GM20000 (cell line): Measurements from ENCODE around the gene ADAMTS19.

Experiments
- DNase-seq: peaks from one replicate; pipeline ENCODE4 v3.0.0; 2012; ENCODE audit warnings: low spot score
- TF ChIP-seq, protein P1 (sequence below): IDR thresholded peaks from 2 replicates; pipeline ENCODE4 v1.5.1; 2012; ENCODE audit warnings: mild to moderate bottlenecking, control low read depth; ENCODE audit errors: extremely low read depth, missing control alignments

The ADAMTS19 gene

GRCh38 chr5:129781594-129781993 lies 321.5 kb downstream of the ADAMTS19 start:
- no peak for DNase-seq
- TF ChIP-seq, protein P1, sequence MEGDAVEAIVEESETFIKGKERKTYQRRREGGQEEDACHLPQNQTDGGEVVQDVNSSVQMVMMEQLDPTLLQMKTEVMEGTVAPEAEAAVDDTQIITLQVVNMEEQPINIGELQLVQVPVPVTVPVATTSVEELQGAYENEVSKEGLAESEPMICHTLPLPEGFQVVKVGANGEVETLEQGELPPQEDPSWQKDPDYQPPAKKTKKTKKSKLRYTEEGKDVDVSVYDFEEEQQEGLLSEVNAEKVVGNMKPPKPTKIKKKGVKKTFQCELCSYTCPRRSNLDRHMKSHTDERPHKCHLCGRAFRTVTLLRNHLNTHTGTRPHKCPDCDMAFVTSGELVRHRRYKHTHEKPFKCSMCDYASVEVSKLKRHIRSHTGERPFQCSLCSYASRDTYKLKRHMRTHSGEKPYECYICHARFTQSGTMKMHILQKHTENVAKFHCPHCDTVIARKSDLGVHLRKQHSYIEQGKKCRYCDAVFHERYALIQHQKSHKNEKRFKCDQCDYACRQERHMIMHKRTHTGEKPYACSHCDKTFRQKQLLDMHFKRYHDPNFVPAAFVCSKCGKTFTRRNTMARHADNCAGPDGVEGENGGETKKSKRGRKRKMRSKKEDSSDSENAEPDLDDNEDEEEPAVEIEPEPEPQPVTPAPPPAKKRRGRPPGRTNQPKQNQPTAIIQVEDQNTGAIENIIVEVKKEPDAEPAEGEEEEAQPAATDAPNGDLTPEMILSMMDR, result no peak
